Activated effector memory CD4-positive, alpha-beta T cell treated with anti-CD3 and anti-CD28 coated beads, Interleukin-2, amount 50 U/mL, for 16 hours (primary cell): ENCODE measurements around the gene GPR42.

Experiments used
- DNase-seq: peaks from one replicate; pipeline ENCODE4 v3.0.0-alpha.2; 2020

The GPR42 gene

GRCh38 chr19:35347171-35347929 is 23.5 kb upstream of the GPR42 start, which contains the start of gene FFAR1:
FFAR1 (plus strand) TSS chr19:35347902; CDS start chr19:35351552, 3,650 bp downstream.
- DNase-seq, result peak; percentile 73

DNA sequence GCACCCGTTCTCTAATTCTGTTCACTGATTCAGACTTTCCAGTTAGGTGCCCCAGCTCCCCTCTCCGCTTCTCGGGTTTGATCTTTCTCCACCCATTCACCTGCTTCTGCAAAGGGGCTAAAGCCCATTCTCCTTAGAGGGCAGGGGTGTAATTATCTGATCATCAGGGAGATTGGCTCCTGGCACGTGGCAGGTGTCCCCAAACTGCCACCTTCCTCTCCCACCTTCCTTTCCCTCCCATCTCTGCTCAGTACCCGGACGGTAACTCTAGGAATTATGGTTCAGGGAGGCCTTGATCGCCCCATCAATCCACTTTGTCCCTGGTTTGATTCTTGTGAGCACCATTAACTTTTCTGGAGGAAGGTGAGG is 23.0 kb upstream of the GPR42 start:
- DNase-seq, result no peak

- peak; percentile 55 for DNase-seq
These were observed 21.8 kb upstream of the GPR42 start for GRCh38 chr19:35348911-35349611.

DNA sequence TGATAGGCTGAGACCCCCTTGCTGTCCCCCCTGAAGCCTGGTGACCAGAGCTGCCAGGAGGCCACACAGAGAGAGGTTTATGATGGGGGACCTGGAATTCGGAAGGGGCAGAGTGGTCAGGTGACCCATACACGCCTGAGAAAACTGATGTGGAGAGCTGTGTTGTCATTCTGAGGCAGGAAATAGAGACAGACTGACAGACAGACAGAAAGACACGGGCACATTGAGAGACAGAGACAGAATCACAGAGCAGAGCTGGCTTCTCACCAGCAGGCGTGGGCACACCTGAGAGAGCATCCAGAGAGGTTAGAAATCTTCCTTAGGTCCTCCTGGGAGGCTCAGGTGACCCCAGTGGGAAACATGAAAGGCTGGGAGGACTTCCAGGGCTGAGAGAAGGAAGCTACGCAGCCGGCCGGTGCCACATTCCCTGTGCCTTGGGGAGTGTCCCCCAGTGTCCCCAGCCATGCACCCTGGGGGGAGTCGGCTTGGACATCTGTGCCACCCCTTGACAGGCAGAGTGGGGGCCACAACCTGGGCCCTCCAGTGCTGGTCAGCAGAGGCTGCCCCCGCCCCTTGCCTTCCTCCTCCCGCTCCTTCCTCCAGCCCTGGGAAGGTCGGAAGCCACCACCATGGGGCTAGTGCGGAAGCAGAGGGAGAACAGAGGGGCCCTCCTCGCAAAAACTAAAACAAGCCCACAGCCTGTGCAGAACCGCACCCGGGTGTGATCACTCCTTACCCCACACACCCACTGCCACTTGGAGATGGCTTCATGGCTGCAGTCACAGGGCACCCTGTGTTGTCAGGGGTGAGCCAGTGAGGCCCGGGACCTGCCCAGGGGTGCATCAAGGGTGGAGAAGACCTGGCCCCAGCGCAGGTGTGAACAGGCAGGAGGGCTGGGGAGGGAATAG is 21.0 kb upstream of the GPR42 start:
- DNase-seq, result peak; percentile 60

GRCh38 chr19:35350591-35350990 is 20.3 kb upstream of the GPR42 start:
- DNase-seq, result peak; percentile 59

DNA sequence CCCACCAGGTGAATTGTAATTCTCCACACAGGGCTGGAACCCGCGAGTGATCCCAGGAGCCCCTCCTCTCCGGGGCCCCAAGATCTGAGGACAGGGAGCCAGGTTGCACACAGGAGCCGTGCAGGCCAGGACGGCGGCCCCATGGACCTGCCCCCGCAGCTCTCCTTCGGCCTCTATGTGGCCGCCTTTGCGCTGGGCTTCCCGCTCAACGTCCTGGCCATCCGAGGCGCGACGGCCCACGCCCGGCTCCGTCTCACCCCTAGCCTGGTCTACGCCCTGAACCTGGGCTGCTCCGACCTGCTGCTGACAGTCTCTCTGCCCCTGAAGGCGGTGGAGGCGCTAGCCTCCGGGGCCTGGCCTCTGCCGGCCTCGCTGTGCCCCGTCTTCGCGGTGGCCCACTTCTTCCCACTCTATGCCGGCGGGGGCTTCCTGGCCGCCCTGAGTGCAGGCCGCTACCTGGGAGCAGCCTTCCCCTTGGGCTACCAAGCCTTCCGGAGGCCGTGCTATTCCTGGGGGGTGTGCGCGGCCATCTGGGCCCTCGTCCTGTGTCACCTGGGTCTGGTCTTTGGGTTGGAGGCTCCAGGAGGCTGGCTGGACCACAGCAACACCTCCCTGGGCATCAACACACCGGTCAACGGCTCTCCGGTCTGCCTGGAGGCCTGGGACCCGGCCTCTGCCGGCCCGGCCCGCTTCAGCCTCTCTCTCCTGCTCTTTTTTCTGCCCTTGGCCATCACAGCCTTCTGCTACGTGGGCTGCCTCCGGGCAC is 19.3 kb upstream of the GPR42 start:
- DNase-seq, result peak; percentile 61

DNA sequence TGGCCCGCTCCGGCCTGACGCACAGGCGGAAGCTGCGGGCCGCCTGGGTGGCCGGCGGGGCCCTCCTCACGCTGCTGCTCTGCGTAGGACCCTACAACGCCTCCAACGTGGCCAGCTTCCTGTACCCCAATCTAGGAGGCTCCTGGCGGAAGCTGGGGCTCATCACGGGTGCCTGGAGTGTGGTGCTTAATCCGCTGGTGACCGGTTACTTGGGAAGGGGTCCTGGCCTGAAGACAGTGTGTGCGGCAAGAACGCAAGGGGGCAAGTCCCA is 18.8 kb upstream of the GPR42 start:
- DNase-seq, result no peak

DNA sequence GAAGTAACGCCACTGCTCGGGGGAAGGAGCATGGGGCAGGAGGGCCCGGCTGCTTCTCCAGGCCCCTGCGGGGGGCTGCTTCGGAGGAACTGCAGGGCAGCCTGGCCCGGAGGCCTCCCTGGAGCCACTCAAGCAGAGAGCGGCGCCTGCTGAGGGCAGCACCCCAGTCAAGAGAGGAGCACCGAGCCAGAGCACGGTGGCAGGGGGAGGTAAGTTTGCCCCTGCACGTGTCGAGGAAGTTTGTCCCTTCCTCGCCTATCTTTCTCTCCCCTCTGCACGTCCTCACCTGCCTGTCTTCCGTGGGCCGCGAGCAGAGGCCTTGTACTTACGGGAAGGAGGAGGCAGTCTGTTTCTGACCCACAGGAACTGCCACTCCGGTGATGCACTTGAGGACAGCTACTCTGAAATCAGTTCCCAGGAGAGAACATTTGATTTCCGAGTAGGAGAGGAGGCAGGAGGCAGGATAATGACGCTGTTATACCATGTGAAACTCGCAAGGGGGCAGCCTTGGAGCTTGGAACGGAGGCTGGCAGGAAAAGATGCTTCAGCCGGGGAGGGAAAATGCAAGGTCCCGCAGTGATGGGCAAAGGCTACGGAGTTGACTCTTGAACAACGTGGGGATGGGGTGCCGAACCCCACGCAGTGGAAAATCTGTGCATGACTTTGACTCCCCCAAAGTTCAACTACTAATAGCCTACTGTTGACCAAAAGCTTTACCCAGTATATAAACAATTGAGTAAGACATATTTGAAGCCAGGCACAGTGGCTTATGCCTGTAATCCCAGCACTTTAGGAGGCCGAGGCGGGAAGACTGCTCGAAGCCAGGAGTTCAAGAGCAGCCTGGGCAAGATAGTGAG is 18.2 kb upstream of the GPR42 start:
- peak; percentile 86 for DNase-seq

DNA sequence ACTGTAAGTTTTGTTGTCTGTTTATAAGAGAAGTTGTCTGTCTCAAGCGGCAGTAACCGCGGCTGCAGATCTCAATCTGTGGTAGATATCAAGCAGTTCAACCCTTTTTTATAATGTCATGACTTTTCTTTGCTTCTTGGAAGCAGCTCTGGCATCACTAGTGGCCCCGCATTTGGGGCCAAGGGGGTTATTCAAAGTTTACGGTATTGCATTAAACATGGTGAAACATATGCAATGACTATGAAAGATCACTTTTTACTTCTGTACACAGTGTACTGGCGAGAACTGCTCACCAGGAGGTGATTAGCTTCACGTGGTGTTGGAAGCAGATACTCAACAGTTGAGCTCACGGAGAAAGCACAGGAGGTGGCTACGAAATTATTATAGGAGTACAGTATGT is 17.2 kb upstream of the GPR42 start:
- DNase-seq, result peak; percentile 47

DNA sequence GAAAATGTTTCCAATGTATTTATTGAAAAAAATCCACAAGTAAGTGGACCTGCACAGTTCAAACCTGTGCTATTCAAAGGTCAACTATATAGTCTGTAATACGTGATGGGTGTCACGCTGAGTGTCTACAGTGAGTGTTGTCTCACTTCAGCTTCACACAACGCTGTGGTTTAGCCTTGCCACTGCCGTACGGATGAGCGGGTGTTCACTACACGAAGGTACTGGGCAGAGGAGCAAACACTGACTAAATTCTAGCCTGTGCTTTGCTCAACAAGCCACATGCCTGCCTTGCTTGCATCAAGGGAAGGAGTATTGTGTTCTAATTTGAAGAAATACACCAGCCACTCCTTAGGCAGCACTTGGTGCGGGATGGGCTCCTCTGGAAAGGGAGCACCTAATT is 16.0 kb upstream of the GPR42 start:
- DNase-seq, result peak; percentile 50

GRCh38 chr19:35355791-35356460 is 14.9 kb upstream of the GPR42 start:
- peak; percentile 27 for DNase-seq

GRCh38 chr19:35357867-35358573 is 12.8 kb upstream of the GPR42 start, which contains the start of gene FFAR3:
FFAR3 (plus strand) TSS chr19:35358460; CDS start chr19:35358891, 431 bp downstream.
- DNase-seq, result peak; percentile 60

GRCh38 chr19:35358834-35359233 is 12.0 kb upstream of the GPR42 start:
- DNase-seq, result peak; percentile 41

- DNase-seq, result peak; percentile 48
These were observed 11.5 kb upstream of the GPR42 start for GRCh38 chr19:35359395-35359794.

GRCh38 chr19:35360081-35360480 is 10.8 kb upstream of the GPR42 start:
- peak; percentile 39 for DNase-seq

- DNase-seq, result no peak
These were observed 9.9 kb upstream of the GPR42 start for GRCh38 chr19:35360880-35361420.

GRCh38 chr19:35362261-35363000 is 8.4 kb upstream of the GPR42 start:
- no peak for DNase-seq

DNA sequence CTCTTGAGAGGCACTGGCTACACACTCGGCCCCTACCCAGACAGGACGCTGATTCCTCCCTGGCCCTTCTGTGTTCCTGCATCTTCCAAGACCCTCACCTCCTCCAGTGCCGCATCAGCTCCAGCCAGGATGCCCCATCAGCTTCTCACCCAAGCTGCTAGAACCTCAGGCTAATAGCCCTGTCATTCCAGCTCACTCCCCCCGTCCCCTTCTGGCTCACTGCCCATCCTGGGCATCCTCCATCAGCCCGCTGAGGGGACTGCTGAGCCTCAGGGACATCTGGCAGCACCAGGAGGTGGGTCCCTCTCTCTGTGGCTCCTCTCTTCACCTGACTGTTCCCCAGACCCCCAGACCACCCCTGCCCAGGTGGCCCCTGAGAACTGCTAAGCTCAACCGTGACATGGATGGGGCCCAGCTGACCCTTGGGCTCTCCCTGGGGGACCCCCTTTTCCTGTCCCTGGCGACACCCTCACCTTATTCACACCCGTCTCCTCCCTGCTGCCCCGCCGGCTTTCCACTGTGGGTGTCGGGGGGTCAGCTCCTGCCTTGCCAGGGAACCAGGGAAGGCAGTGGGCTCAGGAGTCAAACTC is 7.8 kb upstream of the GPR42 start:
- no peak for DNase-seq
